DOHH2 (cell line): Measurements from ENCODE around the gene CAPN2.

Experiments
- H3F3A ChIP-seq: fragments of 200-600 bp; sonication (generic), shearing (Covaris generic); 2 replicates; pipeline ENCODE4 v1.6.0; 2016; ENCODE audit warnings: antibody characterized with exemption, mild to moderate bottlenecking; ENCODE audit not compliant: control insufficient read depth, insufficient read depth
- H3K27ac ChIP-seq: fragments of 200-600 bp; sonication (generic); 2 replicates; pipeline ENCODE4 v1.5.1; 2014; ENCODE audit warnings: low read depth, mild to moderate bottlenecking, low read length, moderate library complexity
- H3K27me3 ChIP-seq: fragments of 200-600 bp; sonication (generic); 2 replicates; pipeline ENCODE4 v1.6.1; 2014; ENCODE audit warnings: mild to moderate bottlenecking, low read length, mixed read lengths; ENCODE audit not compliant: control insufficient read depth
- H3K36me3 ChIP-seq: fragments of 200-600 bp; sonication (generic); 2 replicates; pipeline ENCODE4 v1.6.1; 2014; ENCODE audit warnings: mild to moderate bottlenecking, low read length, moderate library complexity, mixed read lengths; ENCODE audit not compliant: control insufficient read depth
- H3K4me1 ChIP-seq: fragments of 200-600 bp; sonication (generic); 2 replicates; pipeline ENCODE4 v1.6.1; 2014; ENCODE audit warnings: mild to moderate bottlenecking, low read length, mixed read lengths; ENCODE audit not compliant: control insufficient read depth
- H3K4me2 ChIP-seq: fragments of 200-600 bp; sonication (generic); 2 replicates; pipeline ENCODE4 v1.6.0; 2014; ENCODE audit warnings: mild to moderate bottlenecking, low read length, moderate library complexity
- H3K4me3 ChIP-seq: fragments of 200-600 bp; sonication (generic); 2 replicates; pipeline ENCODE4 v1.5.1; 2014; ENCODE audit warnings: mild to moderate bottlenecking, low read length, mixed read lengths
- H3K79me2 ChIP-seq: fragments of 200-600 bp; sonication (generic); 2 replicates; pipeline ENCODE4 v1.6.1; 2014; ENCODE audit warnings: mild to moderate bottlenecking, low read length, mixed read lengths; ENCODE audit not compliant: control insufficient read depth
- H3K9me2 ChIP-seq: fragments of 200-600 bp; sonication (generic); replicated peaks from 2 replicates; pipeline ENCODE4 v1.6.1; 2014; ENCODE audit warnings: mild to moderate bottlenecking, low read length, mixed read lengths; ENCODE audit not compliant: control insufficient read depth
- H3K9me3 ChIP-seq: fragments of 200-600 bp; sonication (generic); 2 replicates; pipeline ENCODE4 v1.6.1; 2014; ENCODE audit warnings: antibody characterized with exemption, low read length, mixed read lengths; ENCODE audit not compliant: control insufficient read depth, insufficient read depth
- H4K20me1 ChIP-seq: fragments of 200-600 bp; sonication (generic); 2 replicates; pipeline ENCODE4 v1.6.0; 2014; ENCODE audit warnings: low read depth, mild to moderate bottlenecking, antibody characterized with exemption, low read length, moderate library complexity; ENCODE audit not compliant: control insufficient read depth, insufficient read depth
- EZH2phosphoT487 ChIP-seq: fragments of 200-600 bp; sonication (generic); IDR thresholded peaks from 2 replicates; pipeline ENCODE4 v1.6.1; 2017; ENCODE audit warnings: borderline replicate concordance, mild to moderate bottlenecking, antibody characterized with exemption, low read length, moderate library complexity, mixed read lengths
- TF ChIP-seq, protein P1 (sequence below): fragments of 200-600 bp; sonication (generic); IDR thresholded peaks from one replicate; pipeline ENCODE4 v1.5.1; 2014; ENCODE audit warnings: antibody characterized with exemption, mild to moderate bottlenecking, low read depth, low read length; ENCODE audit not compliant: poor library complexity, severe bottlenecking

CAPN2 gene

DNA sequence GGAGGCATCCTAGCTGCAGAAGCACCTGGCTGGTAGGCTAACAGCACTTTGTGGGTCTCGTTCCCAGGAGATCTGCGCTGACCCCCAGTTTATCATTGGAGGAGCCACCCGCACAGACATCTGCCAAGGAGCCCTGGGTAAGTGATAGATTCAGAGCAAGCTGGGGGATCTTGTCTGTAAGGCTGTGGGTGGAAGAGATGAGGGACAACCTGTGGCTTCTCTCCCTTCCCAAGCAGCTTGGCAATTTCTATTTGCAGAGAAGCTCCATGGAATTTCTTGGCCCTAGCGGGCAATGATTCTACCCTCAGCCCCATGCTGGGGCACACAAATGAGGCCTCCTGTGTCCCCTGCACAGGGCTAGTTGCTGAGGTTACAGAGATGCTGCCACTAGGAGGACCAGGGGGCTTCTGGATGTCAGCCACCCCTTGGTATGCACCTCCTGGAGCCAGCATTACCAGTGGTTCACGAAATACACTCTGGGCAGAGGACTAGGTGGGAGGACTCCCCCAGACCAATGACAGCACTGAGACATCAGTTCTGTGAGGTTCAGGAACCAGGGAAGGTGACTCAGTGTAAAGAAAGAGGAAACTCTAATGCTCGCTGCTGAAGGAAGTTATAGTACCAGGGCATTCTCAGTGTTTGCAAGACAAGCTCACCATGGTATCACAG, 5.5 kb downstream of the CAPN2 start:
- TF ChIP-seq, protein P1, sequence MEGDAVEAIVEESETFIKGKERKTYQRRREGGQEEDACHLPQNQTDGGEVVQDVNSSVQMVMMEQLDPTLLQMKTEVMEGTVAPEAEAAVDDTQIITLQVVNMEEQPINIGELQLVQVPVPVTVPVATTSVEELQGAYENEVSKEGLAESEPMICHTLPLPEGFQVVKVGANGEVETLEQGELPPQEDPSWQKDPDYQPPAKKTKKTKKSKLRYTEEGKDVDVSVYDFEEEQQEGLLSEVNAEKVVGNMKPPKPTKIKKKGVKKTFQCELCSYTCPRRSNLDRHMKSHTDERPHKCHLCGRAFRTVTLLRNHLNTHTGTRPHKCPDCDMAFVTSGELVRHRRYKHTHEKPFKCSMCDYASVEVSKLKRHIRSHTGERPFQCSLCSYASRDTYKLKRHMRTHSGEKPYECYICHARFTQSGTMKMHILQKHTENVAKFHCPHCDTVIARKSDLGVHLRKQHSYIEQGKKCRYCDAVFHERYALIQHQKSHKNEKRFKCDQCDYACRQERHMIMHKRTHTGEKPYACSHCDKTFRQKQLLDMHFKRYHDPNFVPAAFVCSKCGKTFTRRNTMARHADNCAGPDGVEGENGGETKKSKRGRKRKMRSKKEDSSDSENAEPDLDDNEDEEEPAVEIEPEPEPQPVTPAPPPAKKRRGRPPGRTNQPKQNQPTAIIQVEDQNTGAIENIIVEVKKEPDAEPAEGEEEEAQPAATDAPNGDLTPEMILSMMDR = no peak
- TF ChIP-seq EZH2phosphoT487 = no peak
- Histone ChIP-seq H3K4me1 (no peaks in the 10 kb centered on the region), H3K9me2 (no peaks in the 10 kb centered on the region), H3K79me2 (no peaks in the 10 kb centered on the region), H3K4me2 (no peak overlapping the region), H3F3A (no peaks in the 10 kb centered on the region), H3K4me3 (no peak overlapping the region), H3K9me3 (no peaks in the 10 kb centered on the region), H3K27me3 (peaks cover 42% of the 10 kb centered on the region), H3K27ac (no peak overlapping the region), H4K20me1 (no peaks in the 10 kb centered on the region), H3K36me3 (no peaks in the 10 kb centered on the region)

DNA sequence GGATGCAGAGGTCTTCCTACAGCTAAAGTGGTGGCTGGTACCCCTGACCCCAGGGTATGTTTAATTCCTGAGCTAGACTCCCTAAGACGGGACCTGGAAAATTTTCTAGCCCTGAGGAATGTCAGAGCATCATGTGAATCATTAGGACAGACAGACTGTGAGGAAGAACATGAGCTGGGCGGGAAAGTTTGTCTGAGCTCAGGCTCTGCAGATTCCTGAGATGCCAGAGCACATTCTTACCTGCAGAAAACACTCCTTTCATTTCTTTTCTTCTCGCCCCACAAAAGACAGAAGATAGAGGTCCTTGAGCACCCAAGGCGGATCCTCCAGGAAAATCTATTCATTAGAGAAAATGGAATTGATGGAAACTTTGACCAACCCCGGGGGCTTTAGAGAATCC, 6.5 kb downstream of the CAPN2 start:
- Histone ChIP-seq H3K4me2 (no peak overlapping the region), H3F3A (no peaks in the 10 kb centered on the region), H4K20me1 (no peaks in the 10 kb centered on the region), H3K9me3 (no peaks in the 10 kb centered on the region), H3K27me3 (peaks cover 37% of the 10 kb centered on the region), H3K27ac (no peak overlapping the region), H3K36me3 (no peaks in the 10 kb centered on the region), H3K4me3 (no peak overlapping the region), H3K9me2 (no peaks in the 10 kb centered on the region), H3K4me1 (no peaks in the 10 kb centered on the region), H3K79me2 (no peaks in the 10 kb centered on the region)
- TF ChIP-seq, protein P1 = no peak
- no peak for TF ChIP-seq EZH2phosphoT487

DNA sequence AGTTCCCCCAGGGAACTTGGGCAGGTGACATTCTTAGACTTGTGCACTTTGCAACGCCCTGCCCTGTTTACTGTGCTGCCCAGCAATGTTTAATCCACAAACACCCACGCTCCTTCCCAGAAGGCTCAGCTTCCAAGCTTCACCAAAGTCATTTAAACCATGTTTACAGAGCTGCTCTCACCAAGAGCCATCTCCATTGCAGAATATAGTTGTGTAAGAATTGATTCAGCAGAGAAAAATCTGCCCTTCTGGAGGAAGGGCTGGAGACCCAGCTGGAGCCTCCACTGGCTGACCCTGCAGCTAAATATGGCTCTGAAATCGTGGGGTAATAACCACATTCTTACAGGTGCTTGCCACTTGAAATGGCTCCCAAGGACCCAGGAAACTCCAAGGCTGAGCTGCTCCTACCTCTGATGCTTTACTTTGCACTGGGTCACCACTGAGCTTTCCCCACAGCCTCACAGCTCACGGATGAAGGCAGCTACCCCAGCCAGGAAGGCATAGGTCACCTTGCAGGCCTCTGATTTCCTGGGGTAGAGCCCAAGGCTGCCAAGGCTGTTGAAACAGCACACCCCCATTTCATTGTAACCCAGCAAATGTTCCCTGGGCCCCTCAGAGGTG, 8.7 kb downstream of the CAPN2 start:
- TF ChIP-seq, protein P1 = no peak
- no peak for TF ChIP-seq EZH2phosphoT487
- H3K9me2 ChIP-seq = no peaks in the 10 kb centered on the region
- no peaks in the 10 kb centered on the region for H4K20me1 ChIP-seq
- no peak overlapping the region for H3K27ac ChIP-seq
- no peak overlapping the region for H3K4me2 ChIP-seq
- H3K4me1 ChIP-seq = no peaks in the 10 kb centered on the region
- H3K79me2 ChIP-seq = no peaks in the 10 kb centered on the region
- peaks cover 20% of the 10 kb centered on the region for H3K27me3 ChIP-seq
- no peaks in the 10 kb centered on the region for H3K9me3 ChIP-seq
- no peaks in the 10 kb centered on the region for H3K36me3 ChIP-seq
- no peak overlapping the region for H3K4me3 ChIP-seq
- H3F3A ChIP-seq = no peaks in the 10 kb centered on the region
